Measurements from ENCODE around the gene LCOR.
"Not testable (repeated sequence)": the region's sequence is repeated elsewhere in the genome, so short reads cannot be mapped to it uniquely, and the experiment has no call there.

Gene LCOR

DNA sequence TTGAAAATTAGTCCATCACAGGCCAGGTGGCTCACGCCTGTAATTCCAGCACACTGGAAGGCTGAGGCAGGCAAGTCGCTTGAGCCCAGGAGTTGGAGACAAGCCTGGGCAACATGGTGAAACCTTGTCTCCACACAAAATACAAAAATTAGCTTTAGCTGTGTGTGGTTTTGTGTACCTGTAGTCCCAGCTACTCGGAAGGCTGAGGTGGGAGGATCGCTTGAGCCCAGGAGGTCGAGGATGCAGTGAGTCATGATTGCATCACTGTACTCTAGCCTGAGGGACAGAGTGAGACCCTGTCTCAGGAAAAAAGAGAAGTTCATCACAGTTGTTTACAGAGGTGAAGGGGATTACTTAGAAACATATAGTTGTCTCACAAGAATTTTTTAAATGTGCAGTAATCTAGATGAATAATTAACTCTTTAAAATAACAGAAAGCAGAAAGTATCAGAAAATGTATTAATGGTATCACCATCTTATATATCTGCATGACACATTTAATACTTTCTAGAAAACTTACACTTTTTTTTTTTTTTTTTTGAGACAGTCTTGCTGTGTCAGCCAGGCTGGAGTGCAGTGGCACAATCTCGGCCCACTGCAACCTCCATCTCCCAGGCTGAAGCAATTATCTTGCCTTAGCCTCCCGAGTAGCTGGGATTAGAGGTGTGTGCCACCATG lies 8.9 kb downstream of the LCOR start:
- DNase-seq (ENCODE audit: low spot score): no peak

DNA sequence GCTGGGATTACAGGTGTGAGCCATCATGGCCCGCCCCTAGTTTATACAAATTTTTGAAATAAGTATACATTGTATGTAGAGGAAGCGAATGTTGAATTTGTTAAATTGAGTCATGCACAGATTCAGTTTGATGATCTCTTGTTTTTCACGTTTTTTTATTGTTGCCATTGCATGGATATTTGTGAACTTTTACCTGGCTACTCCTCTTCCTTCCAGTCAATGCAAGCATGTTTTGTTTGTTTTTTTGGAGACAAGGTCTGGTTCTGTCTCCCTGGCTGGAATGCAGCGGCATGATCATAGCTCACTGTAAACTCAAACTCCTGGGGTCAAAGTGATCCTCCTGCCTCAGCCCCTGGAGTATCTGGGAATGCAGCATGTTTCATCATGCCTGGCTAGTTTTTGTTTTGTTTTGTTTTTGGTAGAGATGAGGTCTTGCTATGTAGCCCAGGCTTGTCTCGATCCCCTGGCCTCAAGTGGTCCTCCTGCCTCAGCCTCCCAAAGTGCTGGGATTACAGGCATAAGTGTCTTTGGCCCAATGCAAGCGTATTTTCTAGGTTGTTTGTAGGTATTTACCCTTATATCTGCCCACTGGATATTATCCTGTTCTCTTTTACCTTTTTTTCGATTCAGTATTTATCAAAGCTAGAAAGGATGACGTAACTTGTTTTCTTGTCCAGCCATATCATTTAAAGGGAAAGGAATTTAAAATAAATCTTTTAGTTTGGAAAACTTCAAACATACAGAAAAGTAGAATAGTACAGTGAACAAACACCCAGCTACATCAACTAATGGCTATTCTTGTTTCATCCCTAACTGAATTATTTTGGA lies 11.0 kb downstream of the LCOR start:
- no peak for DNase-seq (ENCODE audit: low spot score)

DNA sequence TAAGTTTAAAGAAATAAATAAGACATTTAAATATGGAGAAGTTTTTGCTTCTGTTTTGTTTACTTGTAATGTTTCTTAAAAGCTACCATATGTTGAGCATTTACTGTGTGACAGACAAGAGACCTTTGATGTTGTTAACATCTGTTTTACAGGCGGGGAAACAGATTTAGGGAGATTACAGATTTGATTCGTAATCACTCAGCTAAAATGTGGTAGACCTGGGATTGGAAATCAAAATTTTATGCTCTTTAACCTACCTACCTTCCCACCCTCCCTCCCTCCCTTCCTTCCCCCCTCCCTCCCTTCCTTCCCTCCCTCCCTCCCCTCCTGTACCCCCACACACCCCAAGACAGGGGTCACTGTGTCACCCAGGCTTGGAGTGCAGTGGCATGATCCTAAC lies 11.7 kb downstream of the LCOR start:
- no peak for DNase-seq (ENCODE audit: low spot score)

DNA sequence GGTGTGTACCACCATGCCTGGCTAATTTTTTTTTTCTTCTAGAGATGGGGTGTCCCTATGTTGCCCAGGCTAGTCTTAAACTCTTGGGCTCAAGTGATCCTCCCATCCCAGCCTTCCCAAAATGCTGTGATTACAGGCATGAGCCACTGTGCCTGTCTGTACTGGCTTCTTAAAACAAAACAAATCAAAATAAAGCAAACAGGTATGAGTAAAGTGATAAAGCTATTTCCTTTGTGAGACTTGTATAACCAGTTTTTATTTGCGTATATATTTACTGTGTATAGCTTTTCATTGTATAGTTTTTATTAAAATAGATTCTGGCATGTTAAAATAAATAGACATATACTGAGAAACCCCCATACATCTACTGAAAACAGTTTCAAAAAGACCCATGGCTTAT lies 14.3 kb downstream of the LCOR start:
- no peak for DNase-seq (ENCODE audit: low spot score)

DNA sequence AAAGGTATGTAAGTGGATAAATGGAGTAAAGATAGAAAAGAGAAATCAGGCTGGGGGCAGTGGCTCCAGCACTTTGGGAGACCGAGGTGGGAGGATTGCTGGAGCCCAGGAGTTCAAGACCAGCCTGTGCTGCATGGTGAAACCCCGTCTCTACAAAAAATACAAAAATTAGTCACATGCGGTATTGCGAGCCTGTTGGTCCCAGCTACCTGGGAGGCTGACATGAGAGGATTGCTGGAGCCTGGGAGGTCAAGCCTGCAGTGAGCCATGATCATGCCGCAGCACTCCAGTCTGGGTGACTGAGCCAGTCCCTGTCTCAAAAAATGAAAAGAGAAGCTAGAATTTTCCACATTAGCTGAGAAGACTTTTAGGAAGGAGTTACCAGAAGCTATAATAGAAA lies 14.8 kb downstream of the LCOR start:
- DNase-seq (ENCODE audit: low spot score): no peak

DNA sequence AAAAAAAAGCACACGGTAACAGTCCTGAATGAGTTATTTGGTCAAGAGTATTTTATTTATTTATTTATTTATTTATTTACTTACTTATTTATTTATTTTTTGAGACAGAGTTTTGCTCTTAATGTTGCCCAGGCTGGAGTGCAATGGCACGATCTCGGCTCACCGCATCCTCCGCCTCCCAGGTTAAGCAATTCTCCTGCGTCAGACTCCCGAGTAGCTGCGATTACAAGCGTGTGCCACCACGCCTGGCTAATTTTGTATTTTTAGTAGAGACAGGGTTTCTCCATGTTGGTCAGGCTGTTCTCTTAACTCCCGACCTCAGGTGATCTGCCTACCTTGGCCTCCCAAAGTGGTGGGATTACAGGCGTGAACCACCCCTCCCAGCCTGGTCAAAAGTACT lies 15.3 kb downstream of the LCOR start:
- DNase-seq (ENCODE audit: low spot score): not testable (repeated sequence)

DNA sequence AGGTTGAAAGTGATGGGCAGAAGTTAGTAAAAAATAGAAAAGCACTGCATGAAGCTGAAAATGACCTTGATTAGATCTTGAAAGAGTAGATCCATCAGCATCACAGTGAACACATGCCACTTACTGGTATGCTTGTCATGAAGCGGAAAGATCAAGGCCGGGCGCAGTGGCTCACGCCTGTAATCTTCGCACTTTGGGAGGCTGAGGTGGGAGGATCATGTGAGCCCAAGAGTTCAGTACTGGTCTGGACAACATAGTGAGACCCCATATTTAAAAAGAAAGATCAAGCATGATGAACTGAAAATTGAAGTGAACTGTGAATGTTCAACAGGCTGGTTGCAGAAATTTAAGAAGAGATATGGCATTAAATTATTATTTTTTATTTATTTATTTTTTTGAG lies 18.0 kb downstream of the LCOR start:
- DNase-seq (ENCODE audit: low spot score): no peak

DNA sequence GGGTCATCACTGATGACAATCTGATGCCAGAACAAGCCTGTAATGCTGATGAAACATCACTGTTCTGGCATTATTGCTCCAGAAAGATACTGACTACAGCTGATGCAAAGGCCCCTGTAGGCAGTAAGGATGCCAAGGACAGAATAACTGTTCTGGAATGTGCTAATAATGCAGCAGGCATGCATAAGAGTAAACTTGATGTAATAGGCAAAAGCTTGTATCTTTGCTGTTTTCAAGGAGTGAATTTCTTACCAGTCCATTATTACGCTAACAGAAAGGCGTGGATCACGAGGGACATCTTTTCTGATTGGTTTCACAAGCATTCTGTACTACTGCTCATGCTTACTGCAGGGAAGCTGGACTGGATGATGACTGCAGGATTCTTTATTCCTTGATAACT lies 18.7 kb downstream of the LCOR start:
- DNase-seq (ENCODE audit: low spot score): no peak

DNA sequence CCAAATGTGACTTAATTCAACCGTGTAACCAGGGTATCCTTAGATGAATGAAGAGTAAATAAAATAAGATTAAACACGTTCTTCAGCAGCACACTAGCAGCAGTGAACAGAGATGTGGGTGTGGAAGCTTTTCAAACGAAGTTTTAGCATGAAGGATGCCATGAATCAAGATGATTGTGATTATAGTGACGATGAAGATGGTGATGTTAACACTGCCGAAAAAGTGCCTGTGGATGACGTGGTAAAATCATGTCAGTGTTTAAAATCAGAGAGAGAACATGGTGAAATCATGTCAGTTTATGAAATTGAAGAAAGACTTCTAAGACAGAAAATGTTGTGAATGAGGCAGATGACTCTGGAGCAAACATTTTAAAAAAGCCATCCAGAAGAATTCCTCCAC lies 19.2 kb downstream of the LCOR start:
- no peak for DNase-seq (ENCODE audit: low spot score)

DNA sequence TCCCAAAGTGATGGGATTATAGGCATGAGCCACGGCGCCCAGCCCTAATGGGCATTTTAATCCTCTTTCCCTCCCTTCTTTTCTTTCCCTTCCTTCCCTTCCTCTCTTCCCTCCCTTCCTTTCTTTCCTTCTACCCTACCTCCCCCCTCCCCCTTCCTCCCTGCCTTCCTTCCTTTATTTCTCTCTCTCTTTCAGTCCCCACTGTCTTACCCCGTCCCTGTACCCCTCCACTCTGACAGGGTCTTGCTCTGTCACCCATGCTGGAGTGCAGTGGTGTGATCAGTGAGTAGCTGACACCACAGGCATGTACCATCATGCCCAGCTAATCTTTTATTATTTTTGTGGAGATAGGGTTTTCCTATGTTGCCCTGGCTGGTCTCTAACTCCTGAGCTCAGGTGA lies 24.2 kb downstream of the LCOR start:
- no peak for DNase-seq (ENCODE audit: low spot score)

DNA sequence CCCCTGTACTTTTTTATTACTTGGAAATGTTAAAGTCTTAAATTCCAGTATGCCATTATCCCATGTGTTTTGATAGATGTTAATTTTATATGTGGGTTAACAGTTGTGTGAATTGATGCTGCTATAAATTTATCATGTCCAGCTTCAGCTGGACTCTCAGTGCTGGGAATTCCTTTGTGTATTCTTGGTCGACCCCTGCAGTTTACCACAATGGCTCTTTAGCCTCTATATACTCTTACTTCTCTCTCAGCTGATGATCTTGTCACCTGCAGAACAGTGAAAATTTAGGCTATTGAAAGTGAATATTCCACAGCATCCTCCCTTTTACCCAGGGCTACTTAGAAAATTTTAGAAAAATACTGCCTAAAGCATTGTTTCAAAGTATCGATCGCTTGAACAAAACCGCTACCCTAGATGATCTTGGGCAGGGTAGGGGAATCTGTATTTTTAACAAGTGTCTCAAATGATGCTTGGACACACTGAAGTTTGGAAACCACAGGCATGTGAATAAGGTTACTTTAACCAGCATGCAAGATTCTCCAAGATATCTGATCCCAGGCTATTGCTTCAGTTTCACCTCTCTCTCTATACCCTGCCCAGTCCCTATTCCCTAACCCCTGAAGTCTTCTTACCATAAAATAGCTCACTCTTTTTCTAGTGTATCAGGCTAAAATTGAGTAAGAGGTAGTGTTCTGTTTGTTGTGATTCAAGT lies 25.4 kb downstream of the LCOR start:
- DNase-seq (ENCODE audit: low spot score): no peak

DNA sequence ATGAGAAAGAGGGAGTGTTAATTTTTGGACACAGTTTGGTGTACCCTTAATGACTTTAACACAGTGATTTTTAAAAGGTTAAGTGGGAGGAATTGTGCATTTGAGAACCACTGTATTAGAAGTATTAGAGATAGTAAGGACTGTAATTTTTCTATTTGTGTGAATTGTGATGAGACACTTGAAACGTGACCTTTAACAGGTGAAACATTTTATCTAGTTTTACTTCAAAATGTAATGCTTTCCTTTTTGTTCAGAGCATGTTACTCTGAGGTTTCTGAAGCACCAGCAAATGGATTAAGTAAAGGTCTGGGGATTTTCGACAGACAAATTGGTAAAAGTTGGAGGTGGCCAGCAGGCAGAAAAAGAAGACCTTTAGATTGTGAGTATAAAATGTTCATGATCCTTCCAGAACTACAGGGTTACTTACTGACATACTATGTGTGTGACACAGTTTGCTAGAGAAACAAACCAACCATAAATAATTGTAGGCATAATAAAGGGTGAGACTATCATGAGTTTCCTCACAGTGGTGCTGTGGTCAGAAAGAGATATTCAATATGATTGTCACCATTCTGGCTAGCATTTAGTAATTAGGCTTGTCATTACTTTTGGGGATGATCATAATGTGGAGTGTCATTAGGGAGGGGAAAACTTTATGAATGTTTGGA lies 26.1 kb downstream of the LCOR start:
- DNase-seq (ENCODE audit: low spot score): no peak

DNA sequence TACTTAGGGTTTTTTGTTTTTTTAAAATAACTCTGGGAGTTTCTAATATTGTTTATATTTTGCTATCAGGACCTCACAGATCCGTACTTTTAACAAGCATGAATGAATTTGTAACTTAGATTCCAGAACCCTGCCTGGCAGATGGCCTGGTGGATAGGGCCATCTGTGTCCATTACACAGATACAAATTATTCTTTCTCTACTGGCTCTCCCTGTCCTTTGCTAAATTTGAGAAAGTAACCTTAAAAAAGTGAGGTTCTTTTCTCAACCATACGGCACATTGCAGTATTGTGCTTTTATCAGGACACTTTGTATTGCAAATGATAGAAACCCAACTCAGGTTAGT lies 26.6 kb downstream of the LCOR start:
- no peak for DNase-seq (ENCODE audit: low spot score)

DNA sequence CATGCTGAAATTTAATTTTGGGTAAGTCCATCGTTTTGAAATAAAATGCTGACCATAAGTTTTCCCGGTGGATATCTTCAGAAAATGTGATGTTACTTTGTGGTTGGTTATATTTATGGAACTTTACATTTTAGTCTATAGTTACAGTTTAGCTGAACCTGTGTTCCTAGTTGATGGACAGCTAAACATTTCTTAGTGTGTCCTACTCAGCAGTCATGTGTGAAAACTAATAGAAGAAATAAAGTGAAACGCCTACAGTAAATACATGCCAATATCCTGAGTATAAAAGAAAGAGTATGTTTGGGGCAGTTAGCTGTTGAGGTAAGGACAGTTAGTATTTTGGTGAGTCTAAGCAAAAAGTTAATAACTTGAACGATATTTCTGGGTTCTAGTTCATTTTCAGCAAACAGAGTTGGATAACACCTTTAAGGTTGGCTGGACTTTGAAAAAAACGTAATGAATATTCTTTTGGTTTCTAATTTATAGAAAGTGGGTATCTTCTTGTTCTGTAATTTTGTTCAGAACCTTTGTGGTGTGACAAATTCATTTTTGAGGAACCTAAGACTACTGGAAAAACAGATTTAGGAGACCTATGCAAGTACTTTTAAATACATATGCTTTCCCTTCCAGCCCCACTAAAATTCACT lies 28.7 kb downstream of the LCOR start:
- no peak for DNase-seq (ENCODE audit: low spot score)

DNA sequence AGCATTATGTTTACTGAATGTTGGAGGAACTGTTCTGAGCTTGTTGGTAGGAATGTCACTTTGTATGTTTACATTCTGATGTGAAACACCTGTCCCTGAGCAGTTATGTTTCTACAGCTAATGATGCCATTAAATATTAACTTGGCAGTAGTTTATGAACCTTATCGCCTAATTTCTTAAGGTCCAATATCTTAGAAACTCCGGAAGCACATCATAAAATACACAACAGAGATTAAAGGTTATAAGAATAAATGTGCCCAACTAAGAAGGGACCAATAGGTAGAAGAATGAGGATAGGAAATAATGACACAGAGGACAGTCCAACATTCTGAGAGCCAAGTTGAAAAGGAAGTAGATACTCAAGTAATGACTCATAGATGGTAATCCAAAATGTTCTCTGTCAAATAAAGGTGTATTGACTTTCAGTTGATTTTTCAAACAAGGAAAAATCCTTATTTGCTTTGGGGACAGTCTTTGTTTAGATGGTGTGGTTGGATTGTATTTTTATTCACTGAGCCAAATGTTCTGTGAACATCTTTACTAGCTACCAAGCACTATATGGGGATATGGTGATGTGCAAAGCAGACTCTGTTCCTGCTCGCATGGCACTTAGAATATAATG lies 31.9 kb downstream of the LCOR start:
- DNase-seq (ENCODE audit: low spot score): no peak

DNA sequence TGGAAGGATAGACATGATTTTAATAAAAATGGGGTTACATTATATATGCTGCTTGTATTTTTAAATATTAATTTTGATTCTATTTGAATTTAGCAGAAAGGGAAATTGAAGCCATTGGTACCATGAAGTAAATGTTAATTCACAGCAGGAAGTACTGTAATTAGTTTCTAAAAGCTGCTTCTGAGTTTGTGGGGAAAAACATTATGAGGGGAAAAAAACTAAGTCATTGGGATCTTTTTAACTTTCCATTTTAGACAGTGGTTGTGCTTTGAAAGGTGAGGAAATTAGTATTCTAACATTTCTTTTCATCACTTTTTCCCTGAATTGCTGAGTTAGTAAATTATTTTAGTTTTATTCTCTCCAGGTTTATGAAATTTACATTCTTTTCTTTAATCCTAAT lies 41.0 kb downstream of the LCOR start:
- DNase-seq (ENCODE audit: low spot score): no peak

DNA sequence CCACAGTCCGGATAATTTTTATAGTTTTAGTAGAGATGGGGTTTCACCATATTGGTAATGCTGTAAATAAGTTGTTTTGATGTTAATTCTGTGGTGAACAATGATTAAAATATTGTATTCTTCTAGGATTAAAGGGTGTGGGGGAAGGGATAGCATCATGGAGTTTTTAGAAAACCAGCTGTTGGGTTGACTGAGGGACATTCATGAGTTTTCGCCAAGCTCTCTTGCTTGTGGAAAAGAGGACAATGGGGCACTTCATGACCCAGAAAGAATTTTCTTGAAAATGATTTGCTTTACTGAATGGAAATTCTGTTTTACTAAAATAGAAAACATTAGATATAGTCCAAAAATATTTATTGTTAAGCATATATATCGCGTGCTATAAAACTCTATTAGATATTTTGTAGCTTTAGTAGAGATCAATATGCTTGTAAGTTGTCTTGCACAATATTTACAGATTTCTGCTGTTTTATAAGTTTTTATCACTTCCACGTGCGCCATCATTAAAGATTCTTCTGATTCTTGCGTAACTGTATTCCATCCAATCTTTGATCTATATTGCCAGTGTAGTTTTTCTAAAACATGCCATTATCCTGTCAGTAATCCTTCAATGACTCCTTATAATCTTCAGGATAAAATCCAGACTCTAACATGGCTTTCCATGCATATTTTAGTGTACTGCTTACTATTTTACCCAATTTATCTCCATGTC lies 41.8 kb downstream of the LCOR start:
- peak; percentile 80 for DNase-seq (ENCODE audit: low spot score)

DNA sequence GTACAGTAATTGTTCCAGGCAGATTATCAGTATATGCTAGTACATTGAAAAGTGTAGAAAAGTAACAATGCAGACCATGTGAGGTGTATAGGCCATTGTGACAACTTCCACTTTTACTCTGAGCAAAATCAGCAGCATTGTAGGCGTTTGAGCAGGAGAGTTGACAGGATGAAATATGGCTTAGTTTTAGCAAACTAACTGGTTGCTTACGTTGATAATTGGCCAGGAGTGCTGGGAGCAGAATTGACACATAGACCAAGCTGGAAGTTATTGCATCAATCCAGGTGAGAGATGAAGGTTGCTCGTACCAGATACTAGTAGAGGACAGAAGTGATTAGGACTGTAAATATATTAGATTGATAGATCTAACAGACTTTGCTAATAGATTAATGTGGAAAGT lies 46.0 kb downstream of the LCOR start:
- no peak for DNase-seq (ENCODE audit: low spot score)

DNA sequence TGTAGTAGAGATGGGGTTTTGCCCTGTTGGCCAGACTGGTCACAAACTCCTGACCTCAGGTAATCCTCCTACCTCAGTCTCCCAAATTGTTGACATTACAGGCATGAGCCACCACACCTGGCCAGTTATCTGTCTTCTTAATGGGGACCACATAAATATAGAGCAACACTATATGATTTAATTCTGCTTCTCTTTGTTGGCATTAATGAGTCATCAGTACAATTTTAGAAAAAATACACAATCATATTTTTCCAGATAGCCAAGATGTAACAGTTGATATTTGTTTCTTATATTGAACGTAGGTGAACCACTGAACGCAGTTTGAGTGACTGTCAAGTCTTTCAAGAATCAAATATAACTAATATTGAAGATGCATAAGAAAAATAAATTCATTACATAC lies 48.5 kb downstream of the LCOR start:
- DNase-seq (ENCODE audit: low spot score): no peak

DNA sequence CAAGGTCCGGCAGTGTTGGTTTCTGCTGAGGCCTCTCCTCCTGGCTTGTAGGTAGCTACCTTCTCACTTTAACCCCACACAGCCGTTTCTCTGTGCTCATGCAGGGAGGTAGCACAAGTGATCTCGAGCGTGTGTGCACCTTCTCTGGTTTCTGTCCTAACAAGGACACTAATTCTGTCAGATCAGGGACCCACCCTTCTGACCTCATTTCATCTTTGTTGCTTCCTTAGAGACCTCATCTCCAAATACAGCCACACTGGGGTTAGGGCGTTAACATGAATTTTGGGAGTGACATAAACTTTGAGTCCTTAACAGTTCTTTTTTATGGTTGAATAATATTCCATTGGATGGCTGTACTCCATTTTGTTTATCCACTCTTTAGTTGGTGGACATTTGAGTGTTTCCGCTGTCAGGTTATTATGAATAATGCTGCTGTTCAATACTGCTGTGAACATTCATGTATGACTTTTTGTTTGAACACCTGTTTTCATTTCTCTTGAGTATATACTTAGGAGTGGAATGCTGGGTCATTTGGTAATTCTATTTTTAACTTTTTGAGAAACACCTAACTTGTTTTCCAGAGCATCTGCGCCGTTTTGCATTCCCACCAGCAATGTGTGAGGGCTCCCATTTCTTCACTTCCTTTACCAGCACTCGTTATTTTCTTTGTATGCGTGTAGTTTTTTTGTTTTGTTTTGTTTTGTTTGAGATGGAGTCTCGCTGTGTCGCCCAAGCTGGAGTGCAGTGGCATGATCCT lies 57.5 kb downstream of the LCOR start:
- no peak for DNase-seq (ENCODE audit: low spot score)

DNA sequence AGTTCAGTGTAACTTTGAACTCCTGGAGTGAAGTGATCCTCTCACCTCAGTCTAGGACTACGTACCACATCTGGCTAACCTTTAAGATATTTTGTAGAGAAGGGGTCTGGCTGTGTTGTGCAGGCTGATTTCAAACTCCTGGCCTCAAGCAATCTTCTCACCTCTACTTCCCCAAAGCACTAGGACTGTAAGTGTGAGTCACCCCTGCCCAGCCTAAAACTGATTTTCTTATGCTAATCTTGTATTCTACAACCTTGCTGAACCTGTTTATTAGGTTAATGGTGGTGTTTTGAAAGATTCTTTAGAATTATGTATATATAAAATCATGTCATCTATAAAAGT lies 58.0 kb downstream of the LCOR start:
- DNase-seq (ENCODE audit: low spot score): no peak
